SU-DHL-6 (cell line): Measurements from ENCODE around the gene PKD1L1.

Source experiments
- H2AFZ ChIP-seq: fragments of 200-600 bp; sonication (generic); 2 replicates; pipeline ENCODE4 v1.6.1; 2014; ENCODE audit warnings: low read depth, mild to moderate bottlenecking, moderate library complexity, mixed read lengths, antibody characterized with exemption, low read length; ENCODE audit not compliant: severe bottlenecking
- H3F3A ChIP-seq: fragments of 200-600 bp; shearing (Covaris generic); 2 replicates; pipeline ENCODE4 v1.6.0; 2016; ENCODE audit warnings: antibody characterized with exemption, mild to moderate bottlenecking; ENCODE audit not compliant: insufficient read depth
- H3K27ac ChIP-seq: fragments of 200-600 bp; sonication (generic); 2 replicates; pipeline ENCODE4 v1.5.1; 2016; ENCODE audit warnings: low read depth, mild to moderate bottlenecking, low read length, moderate library complexity, mixed read lengths
- H3K27me3 ChIP-seq: fragments of 200-600 bp; sonication (generic), shearing (Covaris generic); 2 replicates; pipeline ENCODE4 v1.6.0; 2014; ENCODE audit warnings: mild to moderate bottlenecking, low read length
- H3K36me3 ChIP-seq: fragments of 200-600 bp; sonication (generic); 2 replicates; pipeline ENCODE4 v1.6.1; 2014; ENCODE audit warnings: mild to moderate bottlenecking, low read length, mixed read lengths
- H3K4me2 ChIP-seq: fragments of 300-600, 200-600 bp; shearing (Covaris generic), sonication (generic); 2 replicates; pipeline ENCODE4 v1.6.0; 2014; ENCODE audit warnings: low read length, low read depth, mild to moderate bottlenecking; ENCODE audit not compliant: poor library complexity, severe bottlenecking
- H3K4me3 ChIP-seq: fragments of 200-600 bp; sonication (generic); 2 replicates; pipeline ENCODE4 v1.5.1; 2014; ENCODE audit warnings: antibody characterized with exemption, low read length, mild to moderate bottlenecking, mixed read lengths; ENCODE audit not compliant: insufficient read depth, poor library complexity, severe bottlenecking
- H3K79me2 ChIP-seq: fragments of 200-600 bp; sonication (generic); 2 replicates; pipeline ENCODE4 v1.6.1; 2014; ENCODE audit warnings: mild to moderate bottlenecking, low read length, moderate library complexity; ENCODE audit not compliant: insufficient read depth
- H3K9ac ChIP-seq: fragments of 200-600 bp; sonication (generic); 2 replicates; pipeline ENCODE4 v1.7.0; 2014; ENCODE audit warnings: mild to moderate bottlenecking, low read length
- H3K9me2 ChIP-seq: fragments of 200-600 bp; sonication (generic); replicated peaks from 2 replicates; pipeline ENCODE4 v1.6.1; 2014; ENCODE audit warnings: low read length; ENCODE audit not compliant: insufficient read depth
- H3K9me3 ChIP-seq: fragments of 200-600 bp; sonication (generic); 2 replicates; pipeline ENCODE4 v1.6.1; 2014; ENCODE audit warnings: low read length, mixed read lengths; ENCODE audit not compliant: insufficient read depth
- H4K20me1 ChIP-seq: fragments of 200-600 bp; sonication (generic); 2 replicates; pipeline ENCODE4 v1.6.1; 2014; ENCODE audit warnings: low read depth, mild to moderate bottlenecking, antibody characterized with exemption, low read length, moderate library complexity, mixed read lengths
- CTCF ChIP-seq: fragments of 200-600 bp; sonication (generic); IDR thresholded peaks from one replicate; pipeline ENCODE4 v1.5.1; 2017; ENCODE audit warnings: antibody characterized with exemption, mild to moderate bottlenecking, low read length, moderate library complexity; ENCODE audit not compliant: insufficient read depth, poor library complexity, severe bottlenecking
- EZH2phosphoT487 ChIP-seq: fragments of 200-600 bp; sonication (generic), shearing (Covaris generic); conservative IDR thresholded peaks from 2 replicates; pipeline ENCODE4 v1.6.1; 2018; ENCODE audit warnings: mild to moderate bottlenecking, antibody characterized with exemption, low read length, moderate library complexity, mixed read lengths

The PKD1L1 gene

GRCh38 chr7:47934831-47935230, 13.4 kb downstream of the PKD1L1 start:
- Histone ChIP-seq H3K9me2 (no peaks in the 10 kb centered on the region), H2AFZ (no peak overlapping the region), H3K4me2 (no peak overlapping the region), H3K79me2 (no peaks in the 10 kb centered on the region), H3F3A (peaks cover 25% of the 10 kb centered on the region), H3K4me3 (no peak overlapping the region), H3K9me3 (no peaks in the 10 kb centered on the region), H3K27me3 (no peaks in the 10 kb centered on the region), H4K20me1 (no peaks in the 10 kb centered on the region), H3K36me3 (no peaks in the 10 kb centered on the region), H3K27ac (no peak overlapping the region), H3K9ac (no peak overlapping the region)
- TF ChIP-seq CTCF (no peak), EZH2phosphoT487 (no peak)

GRCh38 chr7:47933215-47933614, 15.1 kb downstream of the PKD1L1 start:
- no peaks in the 10 kb centered on the region for H3K79me2 ChIP-seq
- no peak overlapping the region for H3K9ac ChIP-seq
- no peaks in the 10 kb centered on the region for H3K36me3 ChIP-seq
- H3K27ac ChIP-seq: no peak overlapping the region
- H3F3A ChIP-seq: peaks cover 21% of the 10 kb centered on the region
- H3K9me2 ChIP-seq: no peaks in the 10 kb centered on the region
- H2AFZ ChIP-seq: no peak overlapping the region
- H3K27me3 ChIP-seq: no peaks in the 10 kb centered on the region
- H4K20me1 ChIP-seq: no peaks in the 10 kb centered on the region
- TF ChIP-seq CTCF (no peak), EZH2phosphoT487 (no peak)
- H3K9me3 ChIP-seq: no peaks in the 10 kb centered on the region
- H3K4me3 ChIP-seq: no peak overlapping the region
- H3K4me2 ChIP-seq: no peak overlapping the region

GRCh38 chr7:47932466-47933037, 15.7 kb downstream of the PKD1L1 start:
- TF ChIP-seq CTCF: no peak
- no peak for TF ChIP-seq EZH2phosphoT487
- H3K9ac ChIP-seq: no peak overlapping the region
- H3F3A ChIP-seq: peaks cover 14% of the 10 kb centered on the region
- no peaks in the 10 kb centered on the region for H3K79me2 ChIP-seq
- H3K4me3 ChIP-seq: no peak overlapping the region
- no peaks in the 10 kb centered on the region for H3K36me3 ChIP-seq
- no peaks in the 10 kb centered on the region for H3K27me3 ChIP-seq
- H3K9me2 ChIP-seq: no peaks in the 10 kb centered on the region
- no peak overlapping the region for H3K4me2 ChIP-seq
- H3K27ac ChIP-seq: no peak overlapping the region
- no peaks in the 10 kb centered on the region for H3K9me3 ChIP-seq
- no peak overlapping the region for H2AFZ ChIP-seq
- H4K20me1 ChIP-seq: no peaks in the 10 kb centered on the region
